ENCODE results near the gene TTLL6. TPM values are rescaled to one million over a fixed set of nuclear protein-coding genes. Genes with fewer than 3 reads are reported as not detected.
"Not testable (repeated sequence)": the region's sequence is repeated elsewhere in the genome, so short reads cannot be mapped to it uniquely, and the experiment has no call there.

TTLL6 gene
- total and polyA plus RNA-seq, 9 of the 15 experiments (the other 6 are each of a cell fraction or from before 2014, with no cell fraction given) = 0.05 TPM; not detected in 8

DNA sequence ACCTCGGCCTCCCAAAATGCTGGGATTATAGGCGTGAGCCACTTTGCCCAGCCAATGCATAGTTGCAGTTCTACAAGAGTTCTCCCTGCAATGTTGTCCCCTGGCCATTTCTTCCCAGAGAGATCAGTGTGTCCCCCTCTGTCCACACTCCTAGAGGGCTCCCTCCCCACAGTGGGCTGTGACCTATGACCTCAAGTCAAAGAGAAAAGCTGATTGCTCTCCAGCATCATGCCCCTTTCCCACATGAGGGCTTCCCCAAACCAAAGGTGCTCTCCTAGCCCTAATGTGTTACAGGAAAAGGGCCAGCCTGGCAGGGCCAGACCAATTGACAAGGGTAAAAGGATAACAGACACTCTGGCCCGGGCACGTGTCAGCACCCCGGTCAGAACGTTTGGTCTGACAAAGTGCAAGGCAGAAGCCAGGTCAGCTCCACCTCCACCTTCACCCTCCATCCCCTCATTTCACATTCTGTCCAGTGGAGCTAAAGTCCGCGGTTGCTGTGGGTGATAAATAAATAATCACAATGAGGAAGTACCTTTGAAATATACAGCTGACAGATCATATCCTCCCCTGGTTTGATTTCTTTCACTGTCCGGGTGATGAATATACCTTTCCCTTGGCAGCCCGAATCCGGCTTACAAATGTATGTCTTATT is 17.8 kb downstream of the TTLL6 start (continued):
- TF ChIP-seq, protein P1, sequence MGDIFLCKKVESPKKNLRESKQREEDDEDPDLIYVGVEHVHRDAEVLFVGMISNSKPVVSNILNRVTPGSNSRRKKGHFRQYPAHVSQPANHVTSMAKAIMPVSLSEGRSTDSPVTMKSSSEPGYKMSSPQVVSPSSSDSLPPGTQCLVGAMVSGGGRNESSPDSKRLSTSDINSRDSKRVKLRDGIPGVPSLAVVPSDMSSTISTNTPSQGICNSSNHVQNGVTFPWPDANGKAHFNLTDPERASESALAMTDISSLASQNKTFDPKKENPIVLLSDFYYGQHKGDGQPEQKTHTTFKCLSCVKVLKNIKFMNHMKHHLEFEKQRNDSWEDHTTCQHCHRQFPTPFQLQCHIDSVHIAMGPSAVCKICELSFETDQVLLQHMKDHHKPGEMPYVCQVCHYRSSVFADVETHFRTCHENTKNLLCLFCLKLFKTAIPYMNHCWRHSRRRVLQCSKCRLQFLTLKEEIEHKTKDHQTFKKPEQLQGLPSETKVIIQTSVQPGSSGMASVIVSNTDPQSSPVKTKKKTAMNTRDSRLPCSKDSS (IDR thresholded peaks at IDR 0.05; ENCODE audit: low read depth, partially characterized antibody) = no peak
- no peak for TF ChIP-seq ZNF384 (IDR thresholded peaks at IDR 0.05; ENCODE audit: low read depth, low read length)
- TF ChIP-seq GTF2F1 (IDR thresholded peaks at IDR 0.05; ENCODE audit: low read depth, low read length) = no peak
- no peak for TF ChIP-seq ZNF75A (CRISPR knock-in tag; IDR thresholded peaks at IDR 0.05)
- TF ChIP-seq, protein P2, sequence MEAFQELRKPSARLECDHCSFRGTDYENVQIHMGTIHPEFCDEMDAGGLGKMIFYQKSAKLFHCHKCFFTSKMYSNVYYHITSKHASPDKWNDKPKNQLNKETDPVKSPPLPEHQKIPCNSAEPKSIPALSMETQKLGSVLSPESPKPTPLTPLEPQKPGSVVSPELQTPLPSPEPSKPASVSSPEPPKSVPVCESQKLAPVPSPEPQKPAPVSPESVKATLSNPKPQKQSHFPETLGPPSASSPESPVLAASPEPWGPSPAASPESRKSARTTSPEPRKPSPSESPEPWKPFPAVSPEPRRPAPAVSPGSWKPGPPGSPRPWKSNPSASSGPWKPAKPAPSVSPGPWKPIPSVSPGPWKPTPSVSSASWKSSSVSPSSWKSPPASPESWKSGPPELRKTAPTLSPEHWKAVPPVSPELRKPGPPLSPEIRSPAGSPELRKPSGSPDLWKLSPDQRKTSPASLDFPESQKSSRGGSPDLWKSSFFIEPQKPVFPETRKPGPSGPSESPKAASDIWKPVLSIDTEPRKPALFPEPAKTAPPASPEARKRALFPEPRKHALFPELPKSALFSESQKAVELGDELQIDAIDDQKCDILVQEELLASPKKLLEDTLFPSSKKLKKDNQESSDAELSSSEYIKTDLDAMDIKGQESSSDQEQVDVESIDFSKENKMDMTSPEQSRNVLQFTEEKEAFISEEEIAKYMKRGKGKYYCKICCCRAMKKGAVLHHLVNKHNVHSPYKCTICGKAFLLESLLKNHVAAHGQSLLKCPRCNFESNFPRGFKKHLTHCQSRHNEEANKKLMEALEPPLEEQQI (IDR thresholded peaks at IDR 0.05) = no peak
- TF ChIP-seq, protein P3, sequence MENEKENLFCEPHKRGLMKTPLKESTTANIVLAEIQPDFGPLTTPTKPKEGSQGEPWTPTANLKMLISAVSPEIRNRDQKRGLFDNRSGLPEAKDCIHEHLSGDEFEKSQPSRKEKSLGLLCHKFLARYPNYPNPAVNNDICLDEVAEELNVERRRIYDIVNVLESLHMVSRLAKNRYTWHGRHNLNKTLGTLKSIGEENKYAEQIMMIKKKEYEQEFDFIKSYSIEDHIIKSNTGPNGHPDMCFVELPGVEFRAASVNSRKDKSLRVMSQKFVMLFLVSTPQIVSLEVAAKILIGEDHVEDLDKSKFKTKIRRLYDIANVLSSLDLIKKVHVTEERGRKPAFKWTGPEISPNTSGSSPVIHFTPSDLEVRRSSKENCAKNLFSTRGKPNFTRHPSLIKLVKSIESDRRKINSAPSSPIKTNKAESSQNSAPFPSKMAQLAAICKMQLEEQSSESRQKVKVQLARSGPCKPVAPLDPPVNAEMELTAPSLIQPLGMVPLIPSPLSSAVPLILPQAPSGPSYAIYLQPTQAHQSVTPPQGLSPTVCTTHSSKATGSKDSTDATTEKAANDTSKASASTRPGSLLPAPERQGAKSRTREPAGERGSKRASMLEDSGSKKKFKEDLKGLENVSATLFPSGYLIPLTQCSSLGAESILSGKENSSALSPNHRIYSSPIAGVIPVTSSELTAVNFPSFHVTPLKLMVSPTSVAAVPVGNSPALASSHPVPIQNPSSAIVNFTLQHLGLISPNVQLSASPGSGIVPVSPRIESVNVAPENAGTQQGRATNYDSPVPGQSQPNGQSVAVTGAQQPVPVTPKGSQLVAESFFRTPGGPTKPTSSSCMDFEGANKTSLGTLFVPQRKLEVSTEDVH (IDR thresholded peaks at IDR 0.05; ENCODE audit: low read depth, partially characterized antibody) = no peak

DNA sequence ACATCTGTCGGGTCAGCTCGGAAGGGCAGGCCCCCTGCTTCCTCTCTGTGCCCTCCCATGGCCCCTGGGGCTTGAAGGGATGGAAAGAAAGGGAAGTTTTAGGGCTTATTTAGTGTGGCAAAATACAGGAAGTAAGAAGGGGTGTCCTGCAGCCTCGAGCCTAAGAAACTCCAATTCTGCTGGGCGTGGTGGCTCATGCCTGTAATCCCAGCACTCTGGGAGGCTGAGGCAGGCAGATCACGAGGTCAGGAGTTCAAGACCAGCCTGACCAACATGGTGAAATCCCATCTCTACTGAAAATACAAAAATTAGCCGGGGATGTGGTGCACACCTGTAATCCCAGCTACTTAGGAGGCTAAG is 20.9 kb downstream of the TTLL6 start:
- FAIRE-seq; H3K4me1 ChIP-seq (replicated peaks in 1 of 2; ENCODE audit: control insufficient read depth in 2 of 2, insufficient read depth in 2 of 2, low read length in 2 of 2); DNase-seq (ENCODE audit: extremely low read depth in 1 of 4, low spot score in 3 of 4); H3K79me2 ChIP-seq (ENCODE audit: control insufficient read depth, insufficient read depth, low read length); H3K9ac ChIP-seq (ENCODE audit: insufficient read depth in 1 of 2, low read depth in 2 of 2, low read length in 2 of 2); H3K36me3 ChIP-seq (ENCODE audit: control insufficient read depth, insufficient read depth, low read length); H4K20me1 ChIP-seq (replicated peaks; ENCODE audit: control insufficient read depth, insufficient read depth, low read length); H3K9me1 ChIP-seq (ENCODE audit: control insufficient read depth, insufficient read depth, low read length); H3K4me3 ChIP-seq; BruUV-seq (replicated peaks); CTCF ChIA-PET (ENCODE audit: low intra/inter-chr PET ratio); H3K9me3 ChIP-seq (replicated peaks; ENCODE audit: control insufficient read depth, insufficient read depth, low read depth, low read length); in situ Hi-C loops (cut with MboI); intact Hi-C loops (cut with micrococcal nuclease); H3K27ac ChIP-seq (ENCODE audit: extremely low read depth, low read depth, low read length); H3K4me2 ChIP-seq (ENCODE audit: insufficient read depth, low read length); H2AFZ ChIP-seq (ENCODE audit: low read depth, low read length); ATAC-seq: not testable (repeated sequence)
- POLR2A ChIA-PET = interaction anchor here (0.7 kb wide), 1 partner anchor 45 kb away, joined by 3 read pairs; no protein-coding TSS in a partner anchor
- peaks cover 59 to 81% of the 10 kb centered on the region in 2 experiments for H3K27me3 ChIP-seq (ENCODE audit: control insufficient read depth in 2 of 2, insufficient read depth in 2 of 2, low read length in 2 of 2)
- WGBS (ENCODE audit: insufficient coverage, low coverage, missing lambda C conversion rate) = 1% methylated on average over 6 of the region's 6 CpGs
